ENCODE data around the gene PSMC3IP.
"Not testable (repeated sequence)": the region's sequence is repeated elsewhere in the genome, so short reads cannot be mapped to it uniquely, and the experiment has no call there.

Gene PSMC3IP

GRCh38 chr17:42555122-42555622 is 22.4 kb downstream of the PSMC3IP start:
- DNase-seq (ENCODE audit: low spot score in 2 of 2), result no peak

GRCh38 chr17:42554250-42555121 is 23.0 kb downstream of the PSMC3IP start:
- H3K4me1 Mint-ChIP-seq, result peaks cover 16% of the 10 kb centered on the region
- DNase-seq (ENCODE audit: low spot score in 2 of 2) (peak; percentile 71 to 90), ATAC-seq (peak; percentile 90)
- peak overlapping the region; percentile 93 for H3K27ac Mint-ChIP-seq
- H3K36me3 Mint-ChIP-seq, result no peaks in the 10 kb centered on the region
- peak overlapping the region; percentile 90 for H3K4me3 Mint-ChIP-seq
- H3K9me3 Mint-ChIP-seq, result no peaks in the 10 kb centered on the region

More at GRCh38 chr17:42555122-42555622, 22.4 kb downstream of the PSMC3IP start:
- H3K36me3 Mint-ChIP-seq, result no peaks in the 10 kb centered on the region
- peak overlapping the region; percentile 90 for H3K4me3 Mint-ChIP-seq
- peaks cover 16% of the 10 kb centered on the region for H3K4me1 Mint-ChIP-seq
- no peaks in the 10 kb centered on the region for H3K9me3 Mint-ChIP-seq
- ATAC-seq, result peak; percentile 1
- H3K27ac Mint-ChIP-seq, result peak overlapping the region; percentile 93

- DNase-seq (ENCODE audit: low spot score in 2 of 2) (no peak), ATAC-seq (peak; percentile 9)
- Mint-ChIP-seq H3K36me3 (no peaks in the 10 kb centered on the region), H3K4me3 (peak overlapping the region; percentile 90), H3K27ac (peak overlapping the region; percentile 93), H3K4me1 (peaks cover 22% of the 10 kb centered on the region), H3K9me3 (no peaks in the 10 kb centered on the region)
These were observed 23.7 kb downstream of the PSMC3IP start for GRCh38 chr17:42553866-42554249.

- Mint-ChIP-seq H3K4me1 (peaks cover 25% of the 10 kb centered on the region), H3K36me3 (no peaks in the 10 kb centered on the region), H3K27ac (no peak overlapping the region), H3K9me3 (no peaks in the 10 kb centered on the region), H3K4me3 (peak overlapping the region; percentile 90)
- ATAC-seq (no peak), DNase-seq (ENCODE audit: low spot score in 2 of 2) (no peak)
These were observed 24.2 kb downstream of the PSMC3IP start for GRCh38 chr17:42553161-42553818.

- Mint-ChIP-seq H3K4me3 (peak within 1 kb of the TSS; percentile 90), H3K4me1 (peaks cover 25% of the 10 kb centered on the region), H3K27ac (peak within 1 kb of the TSS; percentile 93)
- not testable (repeated sequence) for H3K36me3 Mint-ChIP-seq; H3K9me3 Mint-ChIP-seq; DNase-seq (ENCODE audit: low spot score in 2 of 2); ATAC-seq
These were observed 24.8 kb downstream of the PSMC3IP start, which contains the start of gene HSD17B1 for GRCh38 chr17:42552736-42553135. Gene HSD17B1 (plus strand): TSS chr17:42552923. CDS start chr17:42552934, 11 bp downstream.

GRCh38 chr17:42548993-42549755 is 28.4 kb downstream of the PSMC3IP start:
- ATAC-seq (no peak), DNase-seq (ENCODE audit: low spot score in 2 of 2) (no peak)
- Mint-ChIP-seq H3K36me3 (no peaks in the 10 kb centered on the region), H3K9me3 (no peaks in the 10 kb centered on the region), H3K4me3 (peak overlapping the region; percentile 34), H3K4me1 (peaks cover 19% of the 10 kb centered on the region), H3K27ac (no peak overlapping the region)

- Mint-ChIP-seq H3K4me1 (peaks cover 11% of the 10 kb centered on the region), H3K9me3 (no peaks in the 10 kb centered on the region), H3K27ac (no peak overlapping the region), H3K36me3 (no peaks in the 10 kb centered on the region), H3K4me3 (peak overlapping the region; percentile 34)
- ATAC-seq, result peak; percentile 85
- DNase-seq (ENCODE audit: low spot score in 2 of 2), result peak; percentile 57 to 78
These were observed 29.3 kb downstream of the PSMC3IP start for GRCh38 chr17:42548070-42548837.

GRCh38 chr17:42547698-42548069 is 29.8 kb downstream of the PSMC3IP start:
- Mint-ChIP-seq H3K36me3 (no peaks in the 10 kb centered on the region), H3K4me3 (peak overlapping the region; percentile 34), H3K9me3 (no peaks in the 10 kb centered on the region), H3K4me1 (peaks cover 9% of the 10 kb centered on the region), H3K27ac (no peak overlapping the region)
- no peak for ATAC-seq
- no peak for DNase-seq (ENCODE audit: low spot score in 2 of 2)

GRCh38 chr17:42547001-42547461 is 30.5 kb downstream of the PSMC3IP start:
- H3K4me3 Mint-ChIP-seq, result peak overlapping the region; percentile 34
- ATAC-seq, result no peak

GRCh38 chr17:42545755-42546505 is 31.6 kb downstream of the PSMC3IP start:
- H3K4me3 Mint-ChIP-seq; H3K36me3 Mint-ChIP-seq; DNase-seq (ENCODE audit: low spot score in 2 of 2); H3K27ac Mint-ChIP-seq; H3K9me3 Mint-ChIP-seq; ATAC-seq: not testable (repeated sequence)
- peaks cover 17% of the 10 kb centered on the region for H3K4me1 Mint-ChIP-seq

More at GRCh38 chr17:42547001-42547461, 30.5 kb downstream of the PSMC3IP start:
- H3K36me3 Mint-ChIP-seq, result no peaks in the 10 kb centered on the region
- H3K27ac Mint-ChIP-seq, result no peak overlapping the region
- H3K4me1 Mint-ChIP-seq, result peaks cover 9% of the 10 kb centered on the region
- H3K9me3 Mint-ChIP-seq, result no peaks in the 10 kb centered on the region
- no peak for DNase-seq (ENCODE audit: low spot score in 2 of 2)

- Mint-ChIP-seq H3K4me3 (no peak overlapping the region), H3K36me3 (peaks cover 7% of the 10 kb centered on the region), H3K4me1 (peaks cover 23% of the 10 kb centered on the region), H3K9me3 (no peaks in the 10 kb centered on the region), H3K27ac (no peak overlapping the region)
- ATAC-seq, result no peak
- no peak for DNase-seq (ENCODE audit: low spot score in 2 of 2)
These were observed 32.6 kb downstream of the PSMC3IP start for GRCh38 chr17:42544874-42545283.

GRCh38 chr17:42543190-42544079 is 34.1 kb downstream of the PSMC3IP start:
- Mint-ChIP-seq H3K36me3 (peaks cover 18% of the 10 kb centered on the region), H3K9me3 (no peaks in the 10 kb centered on the region)

More at GRCh38 chr17:42543190-42544079, 34.1 kb downstream of the PSMC3IP start:
- no peak overlapping the region for H3K4me3 Mint-ChIP-seq
- peaks cover 20% of the 10 kb centered on the region for H3K4me1 Mint-ChIP-seq
- ATAC-seq (no peak), DNase-seq (ENCODE audit: low spot score in 2 of 2) (no peak)
- peak overlapping the region; percentile 76 for H3K27ac Mint-ChIP-seq
